GM10847 (cell line): Measurements from ENCODE around the gene MTOR.

Experiments used
- POLR2A ChIP-seq: IDR thresholded peaks from 2 replicates; pipeline ENCODE4 v1.6.1; 2011; ENCODE audit not compliant: insufficient read length; ENCODE audit errors: extremely low read depth

The MTOR gene

GRCh38 chr1:11151826-11152612, 110.3 kb downstream of the MTOR start:
- TF ChIP-seq POLR2A = no peak

- TF ChIP-seq POLR2A = no peak
Measured at GRCh38 chr1:11151114-11151513, 111.2 kb downstream of the MTOR start.

- no peak for TF ChIP-seq POLR2A
Measured at GRCh38 chr1:11150326-11150725, 112.0 kb downstream of the MTOR start.

GRCh38 chr1:11147197-11147770, 115.1 kb downstream of the MTOR start:
- no peak for TF ChIP-seq POLR2A

- TF ChIP-seq POLR2A = no peak
Measured at GRCh38 chr1:11145741-11146140, 116.6 kb downstream of the MTOR start.

- TF ChIP-seq POLR2A = no peak
Measured at GRCh38 chr1:11144570-11145256, 117.6 kb downstream of the MTOR start.

GRCh38 chr1:11143907-11144306, 118.4 kb downstream of the MTOR start:
- TF ChIP-seq POLR2A = no peak

- TF ChIP-seq POLR2A = no peak
Measured at GRCh38 chr1:11143401-11143800, 119.0 kb downstream of the MTOR start.

GRCh38 chr1:11142618-11143391, 119.5 kb downstream of the MTOR start:
- no peak for TF ChIP-seq POLR2A

- no peak for TF ChIP-seq POLR2A
Measured at GRCh38 chr1:11138952-11139351, 123.4 kb downstream of the MTOR start.

GRCh38 chr1:11138029-11138428, 124.3 kb downstream of the MTOR start:
- TF ChIP-seq POLR2A = no peak

- TF ChIP-seq POLR2A = no peak
Measured at GRCh38 chr1:11134898-11135266, 127.5 kb downstream of the MTOR start.

GRCh38 chr1:11134251-11134897, 128.0 kb downstream of the MTOR start:
- TF ChIP-seq POLR2A = no peak

- no peak for TF ChIP-seq POLR2A
Measured at GRCh38 chr1:11132563-11133293, 129.6 kb downstream of the MTOR start.

GRCh38 chr1:11131816-11132215, 130.5 kb downstream of the MTOR start:
- no peak for TF ChIP-seq POLR2A

GRCh38 chr1:11130406-11130805, 131.9 kb downstream of the MTOR start:
- TF ChIP-seq POLR2A = no peak
